Breast epithelium (tissue), 3 donors: Measurements from ENCODE around the gene SVEP1.

Experiments
- POLR2A ChIP-seq: fragments of 450-650 bp; IDR thresholded peaks from one replicate; pipeline ENCODE4 v1.6.1; 2016; ENCODE audit warnings: antibody characterized with exemption, mild to moderate bottlenecking, moderate library complexity
- TF ChIP-seq, protein P1 (sequence below), 3 donors: fragments of 450-650 bp; IDR thresholded peaks; one replicate each; pipeline ENCODE4 v1.5.1; 2016 to 2017; ENCODE audit warnings: antibody characterized with exemption in 3 of 3, mild to moderate bottlenecking in 3 of 3, moderate library complexity in 3 of 3

DNA sequence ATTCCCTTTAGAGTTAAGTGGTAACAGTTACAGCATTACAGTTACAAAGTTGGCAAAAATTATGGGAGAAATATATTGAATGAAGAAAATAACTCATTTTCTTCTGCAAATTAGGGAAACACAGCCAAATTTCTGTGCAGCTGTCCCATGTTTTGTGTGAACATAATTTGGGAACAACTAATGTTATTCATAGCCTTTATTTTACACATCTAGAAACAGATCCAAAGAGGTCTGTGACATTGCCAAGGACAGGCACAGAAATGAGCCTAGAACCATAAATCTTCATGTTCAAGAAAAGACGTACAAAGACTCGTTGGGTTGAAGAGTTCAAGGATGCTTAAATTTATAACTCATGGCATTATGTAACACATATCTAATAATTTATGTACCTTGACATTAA, 127.8 kb downstream of the SVEP1 start:
- no peak for TF ChIP-seq POLR2A
- TF ChIP-seq, protein P1, sequence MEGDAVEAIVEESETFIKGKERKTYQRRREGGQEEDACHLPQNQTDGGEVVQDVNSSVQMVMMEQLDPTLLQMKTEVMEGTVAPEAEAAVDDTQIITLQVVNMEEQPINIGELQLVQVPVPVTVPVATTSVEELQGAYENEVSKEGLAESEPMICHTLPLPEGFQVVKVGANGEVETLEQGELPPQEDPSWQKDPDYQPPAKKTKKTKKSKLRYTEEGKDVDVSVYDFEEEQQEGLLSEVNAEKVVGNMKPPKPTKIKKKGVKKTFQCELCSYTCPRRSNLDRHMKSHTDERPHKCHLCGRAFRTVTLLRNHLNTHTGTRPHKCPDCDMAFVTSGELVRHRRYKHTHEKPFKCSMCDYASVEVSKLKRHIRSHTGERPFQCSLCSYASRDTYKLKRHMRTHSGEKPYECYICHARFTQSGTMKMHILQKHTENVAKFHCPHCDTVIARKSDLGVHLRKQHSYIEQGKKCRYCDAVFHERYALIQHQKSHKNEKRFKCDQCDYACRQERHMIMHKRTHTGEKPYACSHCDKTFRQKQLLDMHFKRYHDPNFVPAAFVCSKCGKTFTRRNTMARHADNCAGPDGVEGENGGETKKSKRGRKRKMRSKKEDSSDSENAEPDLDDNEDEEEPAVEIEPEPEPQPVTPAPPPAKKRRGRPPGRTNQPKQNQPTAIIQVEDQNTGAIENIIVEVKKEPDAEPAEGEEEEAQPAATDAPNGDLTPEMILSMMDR (IDR thresholded peaks at IDR 0.05), result no peak
